GM18498 (cell line): ENCODE measurements around the gene ALPK1.

ENCODE experiments used
- ATAC-seq: cut with Tn5 transposase; IDR thresholded peaks from one replicate; pipeline ENCODE4 v1.9.1; 2021; ENCODE audit warnings: mild to moderate bottlenecking, moderate library complexity; ENCODE audit not compliant: unreplicated experiment

Gene ALPK1

DNA sequence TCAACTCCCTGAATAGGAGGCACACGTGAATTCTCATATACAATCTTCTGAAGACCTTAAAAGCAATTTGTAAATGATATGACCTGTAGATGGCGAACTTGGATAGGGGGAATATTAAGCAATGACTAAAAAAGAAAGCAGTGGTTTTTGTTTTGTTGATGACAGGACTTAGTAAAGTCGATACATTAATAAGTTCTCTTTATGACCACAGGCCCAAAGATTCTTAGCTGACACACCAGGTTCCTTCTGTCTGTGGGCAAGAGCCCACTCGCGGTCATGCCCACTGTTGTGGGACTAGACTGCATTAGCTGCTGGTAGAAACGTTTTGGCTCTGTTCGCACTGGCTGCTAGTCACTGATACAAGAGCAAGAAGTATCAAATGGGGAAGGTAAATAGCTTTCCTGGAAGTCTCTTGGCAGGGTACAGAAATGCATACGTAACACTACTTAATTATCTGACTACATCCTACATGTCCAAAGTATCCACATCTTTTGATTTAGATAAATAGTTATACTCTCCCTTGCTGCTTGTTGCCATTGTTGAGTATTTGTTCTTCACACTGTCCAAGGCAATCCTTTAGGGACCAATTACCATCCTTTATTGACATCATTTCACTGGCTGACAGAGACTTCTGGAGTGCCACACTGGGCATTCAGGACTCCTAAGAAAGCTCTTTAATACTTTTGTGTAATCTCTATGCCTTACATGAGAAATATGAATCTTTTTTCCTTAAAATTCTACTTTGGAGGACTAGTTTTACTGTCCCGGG, 31.0 kb downstream of the ALPK1 start:
- ATAC-seq = peak; percentile 78

DNA sequence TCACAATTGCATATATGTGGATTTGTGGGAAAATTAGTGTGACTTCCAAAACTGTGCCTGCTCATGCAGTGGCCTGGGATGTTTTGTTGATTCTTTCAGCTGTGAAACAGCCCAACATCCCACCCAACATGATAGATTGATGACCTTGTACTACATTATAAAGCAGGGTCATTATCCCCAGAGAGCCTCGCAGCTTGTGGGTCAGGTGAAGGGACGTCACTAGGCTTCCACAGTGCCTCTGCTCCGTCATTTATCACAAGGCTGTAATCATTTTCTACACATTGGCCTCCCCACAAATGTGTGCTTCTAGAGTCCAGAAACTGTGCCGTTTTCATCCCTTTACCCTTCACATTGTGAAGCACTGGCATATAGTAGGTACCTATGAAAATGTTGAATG, 31.6 kb downstream of the ALPK1 start:
- no peak for ATAC-seq

DNA sequence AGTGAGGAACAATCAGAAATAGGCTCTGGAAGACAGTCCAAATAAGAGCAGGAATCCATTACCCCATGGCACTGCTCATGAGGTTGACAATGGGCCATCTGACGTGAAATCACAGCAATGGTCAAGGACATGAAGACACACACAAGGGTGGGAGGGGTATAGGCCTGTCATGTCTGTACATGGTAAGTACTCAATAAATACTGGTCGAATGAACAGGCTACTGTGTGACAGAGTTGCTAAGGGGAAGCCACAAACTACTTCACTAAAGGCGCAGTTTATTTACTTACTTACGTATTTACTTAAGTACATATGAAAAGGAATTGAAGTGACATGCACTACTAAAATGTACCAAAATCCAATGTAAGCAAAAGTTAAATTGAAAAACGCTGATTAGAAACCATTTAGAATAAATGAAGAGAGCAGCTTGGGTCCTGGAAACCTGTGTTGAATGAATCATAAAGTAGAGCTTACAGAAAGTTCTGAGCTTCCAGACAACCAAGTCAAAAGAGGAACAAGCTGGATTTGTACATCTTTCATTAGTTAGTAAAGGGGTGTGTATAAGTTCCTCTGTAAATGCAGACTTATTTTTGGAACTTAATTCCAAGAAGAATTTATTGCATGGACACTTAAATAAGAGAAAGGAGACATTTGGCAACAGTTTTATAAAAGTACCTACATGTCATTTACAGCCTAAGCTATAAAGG, 32.7 kb downstream of the ALPK1 start:
- ATAC-seq = no peak

DNA sequence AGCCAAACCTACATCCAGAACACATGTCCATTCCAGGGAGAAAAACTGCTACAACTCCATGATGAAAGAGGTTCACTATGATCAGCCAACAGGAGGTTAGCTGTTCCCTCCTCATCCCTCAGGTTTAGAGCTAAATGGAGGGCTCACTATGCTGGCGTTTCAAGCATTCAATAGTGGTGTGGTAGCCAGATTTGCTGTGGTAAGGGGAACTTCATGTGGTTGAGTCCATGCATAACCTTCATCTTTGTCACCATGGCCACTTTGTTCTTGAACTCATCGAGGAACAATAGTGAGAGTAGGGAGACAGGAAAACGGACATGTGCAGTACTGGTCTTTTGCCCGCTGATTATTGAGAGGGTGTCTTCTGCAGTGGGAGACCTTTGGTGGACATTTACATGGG, 33.8 kb downstream of the ALPK1 start:
- no peak for ATAC-seq

DNA sequence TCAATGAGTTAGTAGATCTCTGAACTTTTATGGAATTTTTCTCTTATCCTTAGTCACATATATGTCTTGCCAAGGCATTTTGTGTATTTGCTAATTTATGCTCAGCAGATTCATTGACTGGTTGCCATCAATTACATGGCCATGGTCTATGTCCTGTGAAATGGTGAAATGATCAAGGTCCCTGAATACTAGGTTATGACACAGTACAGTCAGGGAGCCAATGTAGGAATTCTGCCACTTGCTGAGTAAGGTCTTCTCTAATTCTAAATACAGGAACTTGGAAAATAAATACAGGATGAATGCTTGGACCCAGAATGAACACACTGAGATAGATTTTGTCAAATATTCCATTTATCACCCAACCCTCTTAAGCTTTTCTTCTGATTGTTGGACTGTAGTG, 35.2 kb downstream of the ALPK1 start:
- ATAC-seq = no peak

DNA sequence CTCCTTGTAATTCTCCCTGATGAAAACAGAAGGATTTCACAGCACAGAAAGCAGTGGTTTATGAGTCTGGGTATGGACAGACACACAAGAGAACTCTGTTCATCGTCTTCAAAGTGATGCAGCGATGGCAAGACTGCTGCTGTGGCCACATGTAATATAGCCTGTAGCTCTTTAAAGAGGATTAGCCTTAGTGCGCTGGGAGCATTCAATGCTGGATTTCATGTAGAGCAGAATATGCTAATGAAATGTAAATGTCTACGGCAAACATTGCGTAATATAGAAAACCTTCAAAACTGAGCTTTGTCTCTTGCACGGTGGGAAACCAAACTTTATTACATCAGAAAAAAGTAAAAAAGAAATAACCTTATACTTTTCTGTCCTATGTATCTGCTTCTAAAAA, 42.9 kb downstream of the ALPK1 start:
- ATAC-seq = no peak

DNA sequence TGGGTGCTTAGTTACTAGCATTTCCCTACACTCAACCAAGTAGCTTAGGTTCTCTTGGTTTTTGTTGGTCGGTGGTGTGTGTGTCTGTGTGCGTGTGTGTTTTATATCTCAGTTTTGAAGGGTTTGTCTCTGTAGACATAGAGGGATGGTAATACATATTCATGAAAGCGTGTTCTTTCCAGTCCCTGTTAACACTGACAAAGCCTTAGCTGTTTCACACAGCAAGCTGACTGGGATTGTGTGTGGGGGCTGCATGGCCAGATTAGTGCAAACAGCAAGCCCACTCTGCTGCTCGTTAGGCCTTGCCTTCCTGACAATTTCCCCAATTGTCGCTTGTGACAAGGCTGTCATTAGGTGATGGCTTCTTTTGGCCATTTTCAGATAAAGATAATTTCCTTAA, 43.9 kb downstream of the ALPK1 start:
- no peak for ATAC-seq

DNA sequence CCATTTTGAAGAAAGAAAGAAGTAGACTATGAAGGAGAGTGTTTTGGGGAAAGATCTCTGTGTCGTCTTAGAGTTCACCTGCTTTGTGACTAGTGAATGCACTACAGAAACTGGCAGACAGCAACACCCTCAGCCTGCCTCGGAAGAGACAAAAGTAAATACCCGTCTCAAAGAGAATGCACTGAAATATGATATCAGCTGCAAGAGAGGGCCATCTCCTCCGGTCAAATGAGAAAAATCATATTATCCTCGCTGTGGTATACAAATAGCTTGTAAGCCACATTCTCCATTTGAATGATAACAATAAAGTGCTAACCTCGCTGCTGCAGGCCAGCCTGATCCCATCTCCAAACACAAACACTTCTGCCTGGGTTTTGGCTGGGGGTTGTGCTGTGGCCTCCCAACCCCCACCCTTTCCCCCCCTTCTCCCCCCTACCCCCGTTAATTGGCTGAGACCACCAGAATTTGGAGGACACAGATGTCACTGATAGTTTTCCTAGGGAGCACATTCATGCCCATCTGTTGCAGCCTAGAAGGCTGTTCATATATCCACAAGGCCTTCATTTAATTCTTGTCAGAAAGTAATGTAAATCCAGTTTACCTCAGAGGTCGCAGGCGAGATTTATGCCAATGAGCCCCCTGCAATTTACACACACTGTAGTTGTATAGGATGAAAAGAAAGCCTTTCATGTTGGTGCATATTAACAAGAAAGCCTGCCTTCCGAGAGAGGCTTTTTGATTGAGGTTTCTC, 46.3 kb downstream of the ALPK1 start:
- no peak for ATAC-seq

DNA sequence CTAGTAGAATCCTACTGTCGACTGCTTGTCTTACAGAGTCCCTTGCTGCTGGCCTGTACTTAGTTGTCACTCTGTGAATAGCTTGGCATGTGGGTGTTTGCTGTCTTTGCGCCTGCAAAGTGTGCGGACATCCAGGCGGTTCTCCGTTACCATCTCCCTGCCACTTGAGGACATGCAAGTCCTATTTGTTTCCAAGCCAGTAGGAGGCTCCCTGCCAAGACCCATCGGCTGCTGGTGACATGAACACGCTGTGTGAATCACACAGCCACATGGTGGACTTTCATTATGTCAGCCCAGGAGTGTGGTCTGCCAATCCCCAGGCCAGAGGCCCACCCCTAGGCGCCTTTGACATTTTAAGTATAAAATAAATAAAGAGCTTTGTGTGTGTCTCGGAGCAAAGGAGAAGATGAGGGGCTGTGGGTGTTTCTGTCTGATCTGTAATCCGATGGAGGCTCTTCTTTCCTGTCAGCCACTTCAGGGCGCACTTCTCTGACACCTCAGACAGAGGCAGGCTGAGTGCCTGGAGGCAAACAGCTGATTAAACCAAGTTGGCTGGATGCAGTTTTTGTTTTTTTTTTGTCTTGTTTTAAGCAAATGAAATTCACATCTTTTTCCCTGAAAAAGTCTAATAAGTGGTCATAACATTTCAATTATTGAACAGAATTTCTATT, 51.5 kb downstream of the ALPK1 start:
- ATAC-seq = no peak

DNA sequence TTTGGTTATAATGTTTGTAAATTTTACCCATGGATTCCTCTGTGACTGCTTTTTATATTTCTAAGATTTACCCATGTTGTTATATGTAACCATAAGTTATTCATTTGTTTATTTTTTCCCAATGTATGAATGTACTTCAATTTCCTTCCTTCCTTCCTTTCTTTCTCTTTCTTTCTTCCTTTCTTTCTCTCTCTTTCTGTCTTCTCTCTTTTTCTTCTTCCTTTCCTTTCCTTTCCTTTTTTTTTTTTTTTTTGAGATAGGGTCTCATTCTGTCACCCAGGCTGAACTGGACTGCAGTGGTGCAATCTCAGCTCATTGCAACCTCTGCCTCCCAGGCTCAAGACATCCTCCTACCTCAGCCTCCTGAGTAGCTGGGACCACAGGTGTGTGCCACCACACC, 55.6 kb downstream of the ALPK1 start:
- no peak for ATAC-seq

DNA sequence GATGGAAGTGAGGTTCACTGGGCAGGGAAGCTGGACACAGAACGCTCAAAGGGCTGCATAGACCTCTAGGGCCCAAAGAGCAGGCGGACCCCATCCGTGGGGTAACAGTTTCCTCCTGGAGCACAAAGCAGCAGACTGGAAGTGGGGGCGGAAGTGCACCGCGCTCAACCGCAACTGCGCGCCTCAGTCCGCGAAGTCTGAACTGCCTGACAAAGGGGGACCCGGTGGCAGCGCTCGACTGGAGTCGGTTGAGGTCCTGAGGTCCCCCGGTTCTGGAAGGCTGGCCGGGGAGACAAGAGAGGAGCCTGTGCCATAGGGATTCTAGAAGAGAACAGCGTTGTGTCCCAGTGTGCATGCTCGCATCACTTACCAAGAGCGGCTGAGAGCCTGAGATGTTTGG, 58.5 kb downstream of the ALPK1 start:
- ATAC-seq = no peak

DNA sequence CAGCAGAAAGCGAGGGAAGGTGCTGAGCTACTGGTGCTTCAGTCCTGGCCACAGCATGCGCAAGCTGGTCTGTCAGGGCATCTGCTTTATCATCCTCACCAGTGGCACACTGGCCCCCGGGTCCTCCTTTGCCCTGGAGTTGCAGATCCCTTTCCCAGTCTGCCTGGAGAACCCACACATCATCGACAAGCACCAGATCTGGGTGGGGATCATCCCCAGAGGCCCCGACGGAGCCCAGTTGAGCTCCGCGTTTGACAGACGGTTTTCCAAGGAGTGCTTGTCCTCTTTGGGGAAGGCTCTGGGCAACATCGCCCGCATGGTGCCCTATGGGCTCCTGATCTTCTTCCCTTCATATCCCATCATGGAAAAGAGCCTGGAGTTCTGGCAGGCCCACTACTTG, 60.3 kb downstream of the ALPK1 start:
- no peak for ATAC-seq

DNA sequence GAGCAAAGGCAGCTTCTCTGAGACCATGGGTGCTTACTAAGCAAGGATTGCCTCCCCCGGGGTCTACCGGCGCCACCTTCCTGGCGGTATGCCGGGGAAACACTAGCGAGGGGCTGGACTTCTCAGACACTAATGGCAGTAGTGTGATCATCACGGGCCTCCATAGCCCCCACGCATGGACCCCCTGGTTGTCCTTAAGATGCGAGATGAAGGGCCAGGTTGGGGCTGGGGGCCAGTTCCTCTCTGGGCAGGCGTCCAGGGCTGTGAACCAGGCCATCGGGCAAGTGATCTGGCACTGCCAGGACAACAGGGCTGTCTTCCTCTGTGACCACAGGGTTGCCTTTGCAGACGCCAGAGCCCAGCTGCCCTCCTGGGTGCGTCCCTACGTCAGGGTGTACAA, 60.7 kb downstream of the ALPK1 start:
- no peak for ATAC-seq

DNA sequence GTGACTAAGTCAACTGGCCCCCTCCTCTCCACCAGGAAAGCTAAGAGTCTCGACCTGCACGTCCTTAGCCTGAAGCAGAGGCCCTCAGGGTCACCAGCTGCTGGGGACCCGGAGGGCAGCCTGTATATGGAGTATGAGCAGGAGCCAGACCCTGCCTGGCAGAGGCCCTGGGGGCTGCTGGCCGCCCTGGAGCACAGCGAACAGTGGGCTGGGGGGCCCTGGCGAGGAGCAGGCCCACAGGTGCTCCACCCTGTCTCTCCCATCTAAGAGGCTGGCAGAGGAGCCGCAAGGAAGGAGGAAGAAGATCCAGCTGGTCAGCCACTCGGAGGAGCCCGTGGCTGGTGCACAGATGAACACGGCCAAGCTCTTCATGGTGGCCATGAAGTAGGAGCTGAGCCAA, 61.2 kb downstream of the ALPK1 start:
- ATAC-seq = no peak

DNA sequence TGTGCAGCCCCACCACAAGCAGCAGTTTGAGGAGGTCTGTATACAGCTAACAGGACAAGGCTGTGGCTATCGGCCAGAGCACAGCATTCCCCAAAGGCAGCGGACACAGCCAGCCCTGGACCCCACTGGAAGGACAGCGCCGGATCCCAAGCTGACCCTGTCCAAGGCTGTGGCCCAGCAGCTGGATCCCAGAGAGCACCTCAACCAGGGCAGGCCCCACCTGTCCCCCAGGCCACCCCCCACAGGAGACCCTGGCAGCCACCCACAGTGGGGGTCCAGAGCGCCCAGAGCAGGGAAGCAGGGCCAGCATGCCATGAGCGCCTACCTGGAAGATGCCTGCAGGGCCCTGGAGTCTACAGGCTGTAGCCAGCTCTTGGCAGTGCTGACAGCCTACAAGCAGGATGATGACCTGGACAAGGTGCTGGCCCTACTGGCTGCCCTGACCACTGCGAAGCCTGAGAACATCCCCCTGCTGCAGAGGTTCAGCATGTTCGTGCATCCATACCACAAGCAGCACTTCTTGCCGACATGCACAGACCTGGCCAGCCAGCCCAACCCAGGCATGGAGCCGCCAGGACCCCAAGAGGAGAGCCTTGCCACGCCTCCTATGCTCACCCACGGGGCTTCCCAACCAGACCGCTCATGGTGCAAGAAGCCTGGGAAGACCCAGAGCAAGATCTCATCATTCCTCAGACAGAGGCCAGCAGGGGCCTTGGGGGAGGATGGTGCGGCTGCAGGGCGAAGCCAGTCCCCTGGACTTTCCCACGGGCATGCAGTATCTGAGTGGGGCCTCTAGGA, 62.0 kb downstream of the ALPK1 start:
- ATAC-seq = no peak

DNA sequence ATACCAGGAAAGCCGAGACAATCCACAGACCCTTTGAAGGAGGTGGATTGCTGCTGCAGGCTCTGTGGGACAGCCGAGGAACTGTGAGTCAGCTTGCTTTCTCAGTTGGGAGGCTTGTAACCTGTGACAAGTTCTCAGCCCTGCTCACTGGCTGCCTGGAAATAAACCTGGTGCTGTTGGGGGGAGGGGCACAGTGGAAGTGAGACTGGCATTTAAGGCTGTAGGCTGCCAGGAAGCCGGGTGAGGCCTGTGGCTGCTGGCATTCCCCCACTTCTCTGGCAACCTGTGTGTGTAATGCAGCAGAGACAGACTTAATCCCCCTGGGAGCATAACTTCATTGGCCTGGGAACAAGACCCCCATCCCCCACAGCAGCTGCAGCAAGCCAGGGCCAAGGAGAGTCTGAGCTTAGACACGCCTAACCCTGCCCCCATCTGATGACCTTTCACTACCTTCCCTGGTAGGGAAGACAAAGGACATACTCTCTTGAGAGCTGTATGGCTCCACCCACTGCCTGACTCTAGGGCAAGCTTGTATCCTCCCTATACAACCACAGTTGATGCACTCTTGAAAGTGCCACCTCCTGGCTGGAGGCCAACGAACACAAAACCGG, 64.1 kb downstream of the ALPK1 start:
- peak; percentile 81 for ATAC-seq

DNA sequence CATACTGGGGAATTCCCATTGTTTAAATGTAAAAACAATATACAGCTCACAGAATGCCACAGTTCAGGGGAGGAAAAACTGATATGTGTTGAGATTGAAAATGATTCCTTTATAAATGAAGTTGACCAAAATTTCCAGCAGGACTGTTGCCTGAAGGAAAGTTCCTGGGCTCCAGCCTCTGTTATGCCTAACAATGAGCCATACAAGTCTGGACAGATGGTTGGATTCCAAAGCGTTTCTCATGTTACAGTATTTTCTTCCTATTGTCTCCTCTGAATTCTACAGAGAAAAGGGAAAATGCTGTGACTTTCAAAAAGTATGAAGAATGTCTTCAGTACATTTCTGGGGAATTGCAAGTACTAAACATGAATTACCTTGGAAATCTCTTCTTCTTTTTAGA, 73.3 kb downstream of the ALPK1 start:
- ATAC-seq = no peak

DNA sequence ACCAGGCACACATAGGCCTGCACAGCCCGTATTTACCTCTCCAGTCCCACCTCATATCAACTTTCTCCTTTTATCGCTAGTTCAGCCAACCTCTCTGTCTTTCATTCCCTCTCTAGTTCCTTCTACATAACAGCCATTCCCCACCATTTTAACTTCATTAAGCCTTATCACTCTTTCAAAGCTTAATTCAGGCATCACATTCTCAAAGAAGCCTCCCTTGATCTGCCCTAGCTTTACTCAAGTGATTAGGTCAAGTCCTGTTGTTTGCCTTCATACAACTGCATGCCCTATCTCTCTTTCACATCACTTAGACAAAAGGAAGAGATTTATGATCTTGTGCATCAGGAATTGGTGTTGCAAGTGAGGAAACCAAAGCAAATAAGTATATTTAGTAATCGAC, 74.2 kb downstream of the ALPK1 start:
- ATAC-seq = no peak

DNA sequence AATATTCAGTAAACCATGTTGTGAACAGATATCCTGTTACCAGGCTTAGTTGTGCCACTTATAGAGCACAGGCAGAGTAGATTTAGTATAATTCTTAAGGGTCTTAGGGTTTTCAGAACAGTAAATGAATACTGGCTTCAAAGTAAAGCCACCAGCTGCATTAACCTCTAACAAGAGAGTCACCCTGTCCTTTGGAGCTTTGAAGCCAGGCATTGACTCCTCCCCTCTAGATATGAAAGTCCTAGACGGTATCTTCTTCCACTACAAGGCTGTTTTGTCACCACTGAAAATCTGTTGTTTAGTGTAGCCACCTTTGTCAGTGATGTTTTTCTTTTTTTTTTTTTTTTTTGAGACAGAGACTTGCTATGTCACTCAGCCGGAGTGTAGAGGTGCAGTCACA, 77.7 kb downstream of the ALPK1 start:
- ATAC-seq = no peak

DNA sequence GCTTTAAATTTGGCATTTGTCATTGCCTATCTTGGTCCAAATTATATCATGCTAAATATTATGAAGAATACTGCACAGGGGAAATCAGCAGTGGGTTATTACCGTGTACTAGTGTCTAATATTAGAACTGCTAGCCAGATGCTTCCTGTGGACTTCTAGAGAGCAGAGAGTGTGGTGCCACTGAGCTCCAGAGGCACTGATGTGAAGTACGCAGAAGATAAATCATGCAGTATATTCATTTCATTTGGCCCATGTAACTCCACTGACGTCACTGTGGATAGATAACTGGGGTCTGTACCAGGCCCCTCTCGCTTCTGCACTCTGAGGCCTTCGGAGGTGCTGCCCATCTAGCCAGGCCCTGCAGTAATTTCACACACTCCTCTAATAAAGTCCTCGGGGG, 80.0 kb downstream of the ALPK1 start:
- ATAC-seq = no peak
